GM19438 (cell line): ENCODE results near the gene ZBTB20.
"Not testable (repeated sequence)": the region's sequence is repeated elsewhere in the genome, so short reads cannot be mapped to it uniquely, and the experiment has no call there.

Experiments used
- ATAC-seq: cut with Tn5 transposase; IDR thresholded peaks from one replicate; pipeline ENCODE4 v1.9.1; 2021; ENCODE audit warnings: low read depth; ENCODE audit not compliant: unreplicated experiment

Gene ZBTB20

GRCh38 chr3:115146418-115147328, at the start of gene ZBTB20:
Gene ZBTB20, minus strand, starts transcription at chr3:115147288.
- ATAC-seq, result peak; percentile 28

- no peak for ATAC-seq
Measured at GRCh38 chr3:115194476-115194875, 47.4 kb upstream of the ZBTB20 start.

DNA sequence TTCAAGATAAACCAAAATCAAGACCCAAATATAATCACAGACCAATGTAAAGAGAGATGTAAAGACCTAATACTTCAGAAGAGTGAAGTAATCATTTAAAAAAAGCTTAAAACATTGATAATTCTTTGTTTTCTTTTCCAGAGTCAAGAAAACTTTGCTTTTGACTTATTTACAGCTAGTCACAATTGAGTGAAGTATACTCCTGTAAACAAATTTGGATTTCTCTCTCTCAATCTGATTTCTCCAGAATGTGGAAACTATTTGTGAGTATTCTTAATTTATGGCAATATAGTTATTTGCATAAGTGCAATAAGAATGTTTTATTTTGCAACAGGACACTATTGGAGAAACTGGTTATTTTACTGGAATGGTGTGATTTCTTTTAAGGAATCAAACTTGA, 43.7 kb upstream of the ZBTB20 start:
- no peak for ATAC-seq

DNA sequence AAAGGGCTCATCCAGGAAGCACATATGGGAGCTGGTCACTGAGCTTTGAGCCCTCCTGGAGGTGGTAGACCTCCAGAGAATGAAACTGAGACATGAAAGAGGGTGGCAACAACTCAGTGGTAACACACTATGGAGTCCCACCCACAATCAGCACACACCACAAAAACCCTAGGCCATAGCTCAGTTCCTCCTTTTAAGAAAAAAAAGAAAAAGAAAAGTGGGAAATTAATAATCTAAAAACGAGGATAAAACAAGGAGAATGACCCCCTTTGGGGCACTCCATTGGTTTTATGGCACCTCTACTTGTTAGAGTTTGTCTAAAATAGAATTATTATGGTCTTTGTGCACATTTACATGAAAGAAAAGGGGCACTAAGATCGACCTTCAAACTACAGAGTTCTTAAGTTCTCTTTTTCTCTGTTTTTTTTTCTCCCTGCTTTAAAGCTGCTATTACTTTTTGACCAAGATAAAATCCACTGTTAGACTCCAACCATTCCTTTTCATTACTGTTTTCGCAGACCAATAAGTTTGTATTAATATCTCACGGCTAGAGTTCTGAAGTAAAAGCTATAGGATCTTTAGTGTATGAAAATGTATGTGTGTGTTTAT, 40.2 kb upstream of the ZBTB20 start:
- peak; percentile 99 for ATAC-seq

- ATAC-seq, result peak; percentile 37
Measured at GRCh38 chr3:115186351-115187148, 39.5 kb upstream of the ZBTB20 start.

GRCh38 chr3:115184859-115185572, 37.9 kb upstream of the ZBTB20 start:
- not testable (repeated sequence) for ATAC-seq

DNA sequence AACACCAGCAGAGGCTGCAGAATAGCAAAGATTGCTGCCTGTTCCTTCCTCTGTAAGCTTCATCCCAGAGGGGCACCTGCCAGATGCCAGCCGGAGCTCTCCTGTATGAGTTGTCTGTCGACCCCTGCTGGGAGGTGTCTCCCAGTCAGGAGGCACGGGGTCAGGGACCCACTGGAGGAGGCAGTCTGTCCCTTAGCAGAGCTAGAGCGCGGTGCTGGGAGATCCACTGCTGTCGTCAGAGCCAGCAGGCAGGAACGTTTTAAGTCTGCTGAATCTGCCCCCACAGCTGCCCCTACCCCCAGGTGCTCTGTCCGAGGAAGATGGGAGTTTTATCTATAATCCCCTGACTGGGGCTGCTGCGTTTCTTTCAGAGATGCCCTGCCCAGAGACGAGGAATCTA, 31.8 kb upstream of the ZBTB20 start:
- ATAC-seq, result not testable (repeated sequence)

GRCh38 chr3:115169808-115170207, 22.7 kb upstream of the ZBTB20 start:
- ATAC-seq, result no peak

GRCh38 chr3:115165701-115166100, 18.6 kb upstream of the ZBTB20 start:
- no peak for ATAC-seq

GRCh38 chr3:115165266-115165665, 18.2 kb upstream of the ZBTB20 start:
- no peak for ATAC-seq

GRCh38 chr3:115164374-115165221, 17.5 kb upstream of the ZBTB20 start:
- ATAC-seq, result no peak

DNA sequence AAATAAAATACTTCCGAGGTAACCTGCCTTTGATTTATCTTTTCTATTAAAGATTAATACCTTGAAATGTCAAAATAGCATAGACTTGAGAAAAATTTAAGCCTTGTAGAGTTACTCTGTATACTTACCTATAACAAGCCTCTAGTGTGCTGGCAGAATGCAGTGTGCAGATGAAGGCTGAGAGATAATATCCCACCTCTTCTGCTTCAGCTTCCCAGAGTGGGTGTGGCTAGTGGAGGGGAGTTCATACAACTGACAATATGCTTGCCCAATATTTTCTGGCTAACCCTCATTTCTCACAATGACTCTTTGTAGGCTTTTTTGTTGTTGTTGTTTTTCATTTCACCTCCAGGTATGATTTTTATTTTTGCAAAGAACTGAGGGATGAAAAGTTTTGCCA, 15.7 kb upstream of the ZBTB20 start:
- no peak for ATAC-seq

GRCh38 chr3:115161866-115162265, 14.8 kb upstream of the ZBTB20 start:
- ATAC-seq, result no peak

DNA sequence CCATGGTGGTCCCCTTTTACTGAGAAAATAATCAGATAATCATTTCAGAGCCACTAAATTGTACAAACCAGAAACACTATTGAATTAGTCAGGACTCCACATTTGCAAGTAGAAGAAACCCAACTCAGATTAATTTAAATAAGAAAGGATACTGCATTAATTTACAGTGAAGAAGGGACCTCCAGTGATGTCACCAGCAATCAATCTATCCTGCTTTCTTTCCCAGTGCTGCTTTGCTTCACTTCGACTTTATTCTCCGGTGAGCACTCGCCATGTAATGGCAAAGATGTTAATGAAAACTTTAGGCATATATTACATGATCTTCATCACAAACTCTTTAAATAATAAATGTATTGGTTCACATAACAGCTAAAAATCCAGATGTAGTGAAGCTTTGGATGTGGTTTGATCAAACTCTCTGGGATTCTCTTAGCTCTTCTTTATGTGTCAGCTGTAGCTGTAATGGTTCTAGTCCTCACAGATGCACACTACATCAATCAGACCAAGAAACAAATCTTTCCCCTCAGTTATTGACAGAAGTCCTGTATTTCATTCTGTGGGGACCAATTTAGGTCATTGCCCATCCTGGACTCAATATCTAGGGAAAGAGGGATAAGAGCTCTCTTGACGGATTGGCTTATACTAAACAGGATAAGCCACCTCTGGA, 14.2 kb upstream of the ZBTB20 start:
- no peak for ATAC-seq

GRCh38 chr3:115160295-115160694, 13.2 kb upstream of the ZBTB20 start:
- ATAC-seq, result peak; percentile 100

- ATAC-seq, result no peak
Measured at GRCh38 chr3:115156046-115156654, 9.1 kb upstream of the ZBTB20 start.

DNA sequence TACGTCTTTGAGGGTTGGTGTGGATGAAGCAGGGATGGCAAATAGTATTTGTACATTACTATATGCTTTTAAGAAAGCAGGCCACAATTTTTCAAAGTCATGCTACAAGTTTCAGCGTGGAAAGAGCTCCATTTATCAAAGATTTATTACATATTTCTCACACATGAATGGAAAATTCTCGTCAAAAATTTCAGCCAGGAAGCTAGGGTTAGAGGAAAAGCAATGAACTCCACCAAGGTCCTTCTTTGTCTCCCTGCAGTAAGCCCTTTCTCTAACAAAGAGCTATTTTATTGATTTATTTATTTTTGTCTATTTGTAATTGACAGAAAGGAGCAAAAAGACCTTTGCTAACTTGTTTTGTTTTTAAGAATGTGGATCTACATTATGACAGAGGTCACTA, 7.5 kb upstream of the ZBTB20 start:
- ATAC-seq, result no peak

DNA sequence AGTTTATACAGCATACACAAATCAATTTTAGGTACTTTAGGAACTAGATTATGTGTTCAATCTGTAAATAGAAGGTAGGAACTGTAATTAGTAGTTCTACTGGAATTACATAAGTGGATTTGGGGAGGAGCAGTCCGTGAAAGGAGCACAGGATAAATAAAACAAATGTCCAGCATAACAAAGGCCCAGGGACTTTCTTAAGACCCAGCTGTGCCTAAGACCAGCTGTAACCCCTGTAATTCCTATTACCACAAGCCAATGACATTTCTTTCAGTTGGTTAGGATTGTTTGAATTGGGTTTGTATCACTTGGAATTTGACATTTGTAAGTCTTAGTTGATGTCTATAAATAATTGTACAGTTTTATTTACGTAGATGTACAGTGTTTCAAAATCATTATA, 4.8 kb upstream of the ZBTB20 start:
- no peak for ATAC-seq
